ENCODE data around the gene CSNK2B.

The CSNK2B gene

GRCh38 chr6:31633447-31633846 lies 32.4 kb upstream of the CSNK2B start:
- H3K9me3 ChIP-seq (replicated peaks; ENCODE audit: insufficient read depth, low read length), result no peaks in the 10 kb centered on the region
- no peak for DNase-seq
- peaks cover 20% of the 10 kb centered on the region; the same call in 1 of the 2 replicates for H3F3A ChIP-seq (ENCODE audit: insufficient read depth, low read length)
- H2AFZ ChIP-seq (ENCODE audit: low read length), result no peak overlapping the region
- no peaks in the 10 kb centered on the region; the same call in 1 of the 2 replicates for H4K20me1 ChIP-seq (ENCODE audit: insufficient read depth, low read length)
- no peak overlapping the region for H3K4me2 ChIP-seq (ENCODE audit: low read depth, low read length)
- no peaks in the 10 kb centered on the region for H3K9me2 ChIP-seq (replicated peaks; ENCODE audit: insufficient read depth, low read length)
- no peak overlapping the region for H3K9ac ChIP-seq (ENCODE audit: low read length)
- H3K36me3 ChIP-seq (replicated peaks; ENCODE audit: insufficient read depth, low read length), result peaks cover 6% of the 10 kb centered on the region
- H3K4me1 ChIP-seq (ENCODE audit: low read length), result no peaks in the 10 kb centered on the region
- H3K79me2 ChIP-seq (ENCODE audit: low read length), result peaks cover 38% of the 10 kb centered on the region
- no peak overlapping the region for H3K27ac ChIP-seq (ENCODE audit: low read length)
- no peaks in the 10 kb centered on the region for H3K27me3 ChIP-seq (replicated peaks; ENCODE audit: insufficient read depth, low read length)
- TF ChIP-seq EZH2phosphoT487 (IDR thresholded peaks at IDR 0.05; ENCODE audit: low read length) (no peak), CTCF (IDR thresholded peaks at IDR 0.05; ENCODE audit: low read length) (no peak), EZH2 (optimal IDR thresholded peaks at IDR 0.05; ENCODE audit: low read depth, low read length) (no peak)
- no peak overlapping the region for H3K4me3 ChIP-seq (ENCODE audit: low read length)

- Histone ChIP-seq H3K4me3 (ENCODE audit: low read length) (no peak overlapping the region), H2AFZ (ENCODE audit: low read length) (no peak overlapping the region), H3K4me2 (ENCODE audit: low read depth, low read length) (no peak overlapping the region), H4K20me1 (ENCODE audit: insufficient read depth, low read length) (no peaks in the 10 kb centered on the region), H3K9ac (ENCODE audit: low read length) (no peak overlapping the region), H3K36me3 (replicated peaks; ENCODE audit: insufficient read depth, low read length) (peaks cover 6% of the 10 kb centered on the region), H3K27ac (ENCODE audit: low read length) (no peak overlapping the region), H3F3A (ENCODE audit: insufficient read depth, low read length) (peaks cover 20% of the 10 kb centered on the region; the same call in 1 of the 2 replicates), H3K79me2 (ENCODE audit: low read length) (peaks cover 34% of the 10 kb centered on the region), H3K9me3 (replicated peaks; ENCODE audit: insufficient read depth, low read length) (no peaks in the 10 kb centered on the region), H3K4me1 (ENCODE audit: low read length) (no peaks in the 10 kb centered on the region), H3K27me3 (replicated peaks; ENCODE audit: insufficient read depth, low read length) (no peaks in the 10 kb centered on the region), H3K9me2 (replicated peaks; ENCODE audit: insufficient read depth, low read length) (no peaks in the 10 kb centered on the region)
- no peak for TF ChIP-seq CTCF (IDR thresholded peaks at IDR 0.05; ENCODE audit: low read length)
- TF ChIP-seq EZH2 (optimal IDR thresholded peaks at IDR 0.05; ENCODE audit: low read depth, low read length), result no peak
- TF ChIP-seq EZH2phosphoT487 (IDR thresholded peaks at IDR 0.05; ENCODE audit: low read length), result no peak
- no peak for DNase-seq
Measured at GRCh38 chr6:31634131-31634530, 31.7 kb upstream of the CSNK2B start.

GRCh38 chr6:31634969-31635575 lies 30.8 kb upstream of the CSNK2B start:
- peaks cover 27% of the 10 kb centered on the region for H3K79me2 ChIP-seq (ENCODE audit: low read length)
- H3K27ac ChIP-seq (ENCODE audit: low read length), result no peak overlapping the region
- TF ChIP-seq EZH2phosphoT487 (IDR thresholded peaks at IDR 0.05; ENCODE audit: low read length) (no peak), EZH2 (optimal IDR thresholded peaks at IDR 0.05; ENCODE audit: low read depth, low read length) (no peak), CTCF (IDR thresholded peaks at IDR 0.05; ENCODE audit: low read length) (no peak)
- H3F3A ChIP-seq (ENCODE audit: insufficient read depth, low read length), result peaks cover 28% of the 10 kb centered on the region
- no peaks in the 10 kb centered on the region for H3K27me3 ChIP-seq (replicated peaks; ENCODE audit: insufficient read depth, low read length)
- no peaks in the 10 kb centered on the region for H3K9me2 ChIP-seq (replicated peaks; ENCODE audit: insufficient read depth, low read length)
- no peaks in the 10 kb centered on the region for H3K4me1 ChIP-seq (ENCODE audit: low read length)
- H3K9ac ChIP-seq (ENCODE audit: low read length), result no peak overlapping the region
- DNase-seq, result no peak
- H3K36me3 ChIP-seq (replicated peaks; ENCODE audit: insufficient read depth, low read length), result peaks cover 6% of the 10 kb centered on the region
- H3K4me3 ChIP-seq (ENCODE audit: low read length), result no peak overlapping the region
- H3K4me2 ChIP-seq (ENCODE audit: low read depth, low read length), result no peak overlapping the region
- no peaks in the 10 kb centered on the region for H4K20me1 ChIP-seq (ENCODE audit: insufficient read depth, low read length)
- H3K9me3 ChIP-seq (replicated peaks; ENCODE audit: insufficient read depth, low read length), result no peaks in the 10 kb centered on the region
- H2AFZ ChIP-seq (ENCODE audit: low read length), result no peak overlapping the region
